ENCODE measurements around the gene TOP2B. TPM values are rescaled to one million over a fixed set of nuclear protein-coding genes. Genes with fewer than 3 reads are reported as not detected.

The TOP2B gene
- total and polyA plus RNA-seq, 8 donors = 92.7 to 310 (median 256) TPM

- TF ChIP-seq CTCF (IDR thresholded peaks at IDR 0.05) = no peak
- ATAC-seq = no peak
- Histone ChIP-seq H3K27ac (no peak overlapping the region), H3K9me3 (peaks cover 0 to 4% of the 10 kb centered on the region in 2 donors), H3K4me1 (no peaks in the 10 kb centered on the region), H3K27me3 (no peaks in the 10 kb centered on the region), H3K36me3 (no peaks in the 10 kb centered on the region), H3K4me3 (no peak overlapping the region)
- intact Hi-C loops (cut with DNase I) = no loop called here
- DNase-seq = no peak
Measured at GRCh38 chr3:25678581-25678980, 13.9 kb upstream of the TOP2B start.

DNA sequence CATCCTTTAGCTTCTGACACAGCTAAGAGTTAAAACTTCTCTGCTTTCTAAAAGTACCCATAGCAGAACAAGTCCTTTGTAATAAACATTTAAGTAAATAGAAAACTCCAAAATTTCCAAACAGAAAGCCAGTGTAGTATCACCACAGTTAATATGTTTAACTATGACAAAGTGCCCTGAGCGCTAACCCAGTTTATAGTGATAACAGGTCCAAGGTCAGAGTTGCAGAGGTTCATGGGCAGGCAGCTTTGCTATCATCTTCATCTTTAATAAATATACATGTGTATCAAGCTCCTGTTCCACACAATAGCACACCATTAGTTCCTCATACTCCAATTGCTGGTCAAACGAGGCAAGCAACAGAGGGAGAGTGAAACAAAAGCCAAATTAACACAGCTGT lies 12.4 kb upstream of the TOP2B start:
- Histone ChIP-seq H3K27me3 (no peaks in the 10 kb centered on the region), H3K4me1 (no peaks in the 10 kb centered on the region), H3K36me3 (no peaks in the 10 kb centered on the region), H3K27ac (no peak overlapping the region), H3K9me3 (peaks cover 0 to 4% of the 10 kb centered on the region in 2 donors), H3K4me3 (no peak overlapping the region)
- no peak for DNase-seq
- intact Hi-C loops (cut with DNase I) = no loop called here
- no peak for ATAC-seq
- TF ChIP-seq CTCF (IDR thresholded peaks at IDR 0.05) = no peak

- Histone ChIP-seq H3K27ac (no peak overlapping the region), H3K27me3 (no peaks in the 10 kb centered on the region), H3K4me3 (no peak overlapping the region), H3K4me1 (no peaks in the 10 kb centered on the region), H3K36me3 (no peaks in the 10 kb centered on the region), H3K9me3 (peaks cover 0 to 4% of the 10 kb centered on the region in 2 donors)
- DNase-seq (no peak), ATAC-seq (no peak)
- no peak for TF ChIP-seq CTCF (IDR thresholded peaks at IDR 0.05)
- intact Hi-C loops (cut with DNase I) = no loop called here
Measured at GRCh38 chr3:25674670-25675069, 10.0 kb upstream of the TOP2B start.

- Histone ChIP-seq H3K9me3 (peaks cover 0 to 4% of the 10 kb centered on the region in 2 donors), H3K36me3 (no peaks in the 10 kb centered on the region), H3K27ac (no peak overlapping the region), H3K4me3 (no peak overlapping the region), H3K27me3 (no peaks in the 10 kb centered on the region), H3K4me1 (no peaks in the 10 kb centered on the region)
- TF ChIP-seq CTCF (IDR thresholded peaks at IDR 0.05) = no peak
- no peak for ATAC-seq
- no peak for DNase-seq
- intact Hi-C loops (cut with DNase I) = no loop called here
Measured at GRCh38 chr3:25673738-25674298, 9.1 kb upstream of the TOP2B start.

DNA sequence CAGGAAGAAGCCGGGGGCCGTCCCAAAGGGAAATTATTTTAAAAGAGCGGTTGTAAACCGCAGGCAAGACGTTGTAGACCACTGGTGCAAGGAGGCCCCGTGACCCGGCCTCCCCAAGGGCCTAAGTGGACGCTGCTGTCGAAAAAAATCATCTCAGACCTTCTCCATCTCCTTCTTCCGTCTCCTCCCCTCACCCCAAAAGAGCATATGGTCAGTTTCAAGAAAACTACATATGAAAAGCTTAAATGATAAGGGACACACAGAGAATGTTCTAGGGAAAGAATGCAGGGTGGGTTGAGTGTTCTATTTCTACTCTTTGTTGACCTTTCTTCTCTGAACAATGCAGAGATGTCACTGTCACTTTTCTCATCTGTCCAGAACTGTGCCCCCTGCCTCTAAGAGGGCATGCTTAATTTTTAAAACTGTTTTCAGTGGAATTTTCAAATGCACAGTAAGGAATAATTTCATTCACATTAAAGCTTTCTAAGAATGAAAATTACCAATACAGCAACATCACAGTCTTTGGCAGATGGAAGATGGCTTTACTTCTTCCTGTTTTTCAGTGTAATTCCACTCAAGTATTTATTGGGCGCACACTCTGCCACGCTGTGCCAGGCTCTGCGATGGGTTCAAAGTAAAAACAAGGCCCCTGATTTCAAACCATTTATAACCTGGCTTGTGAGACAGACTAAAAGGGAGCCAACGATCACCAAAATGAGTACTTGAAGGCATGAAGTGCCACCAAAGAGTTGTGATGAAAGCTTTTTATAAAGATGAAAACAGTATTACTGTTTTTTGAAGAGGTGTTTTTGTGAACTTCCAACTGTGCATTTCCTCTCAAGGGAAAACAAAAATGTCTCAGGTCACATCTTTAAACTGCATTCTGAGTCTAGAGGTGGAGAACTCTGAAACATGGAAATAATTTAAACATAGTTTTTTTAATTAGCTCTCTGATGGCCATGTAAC lies 891 bp upstream of the TOP2B start:
- Histone ChIP-seq H3K9me3 (no peaks in the 10 kb centered on the region), H3K4me1 (peaks cover 16 to 37% of the 10 kb centered on the region in 2 donors), H3K27me3 (no peaks in the 10 kb centered on the region), H3K36me3 (no peaks in the 10 kb centered on the region), H3K27ac (peak overlapping the region; percentile 97), H3K4me3 (peak overlapping the region; percentile 62 to 65)
- ATAC-seq = no peak
- intact Hi-C loops (cut with DNase I) = loop anchor here in 1 of 2 donors (10.0 kb wide), 1 partner anchor 119 kb away; the partner anchor contains the start of gene NGLY1
- TF ChIP-seq CTCF (IDR thresholded peaks at IDR 0.05) = no peak
- DNase-seq = peak in 1 of 4 donors; percentile 66

Measured in left lung (tissue), 10 donors.